ENCODE results near the gene CD47.

The CD47 gene

DNA sequence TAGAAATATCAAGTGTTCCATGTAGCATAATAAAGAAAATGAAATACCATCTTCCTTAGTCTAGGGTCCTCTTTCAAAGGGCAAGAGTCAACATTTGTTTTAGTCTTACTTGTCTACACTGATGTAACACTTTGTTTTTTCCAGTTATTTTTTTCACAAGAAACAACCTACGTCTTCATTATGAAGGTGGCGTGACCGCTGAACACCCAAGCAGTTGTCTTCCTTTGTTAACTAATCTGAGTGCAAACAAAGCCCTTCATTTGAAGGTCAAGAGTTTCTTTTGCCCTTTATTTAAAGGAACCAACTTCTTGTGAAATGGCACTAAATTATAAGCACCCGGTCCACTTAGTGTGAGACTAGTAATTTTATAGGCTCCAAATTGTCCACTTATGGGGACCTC is 73.2 kb downstream of the CD47 start:
- TF ChIP-seq POLR2AphosphoS5 (IDR thresholded peaks at IDR 0.05; ENCODE audit: low read depth, low read length) = no peak
- no peak for TF ChIP-seq SIN3A (IDR thresholded peaks at IDR 0.05; ENCODE audit: borderline replicate concordance, insufficient read depth, low read length)
- TF ChIP-seq TAF1 (IDR thresholded peaks at IDR 0.05; ENCODE audit: borderline replicate concordance, insufficient read depth, low read length) = no peak
- TF ChIP-seq FOXP2 (optimal IDR thresholded peaks at IDR 0.05; ENCODE audit: borderline replicate concordance, extremely low read depth, extremely low read length, insufficient read depth) = no peak
- TF ChIP-seq, protein P1, sequence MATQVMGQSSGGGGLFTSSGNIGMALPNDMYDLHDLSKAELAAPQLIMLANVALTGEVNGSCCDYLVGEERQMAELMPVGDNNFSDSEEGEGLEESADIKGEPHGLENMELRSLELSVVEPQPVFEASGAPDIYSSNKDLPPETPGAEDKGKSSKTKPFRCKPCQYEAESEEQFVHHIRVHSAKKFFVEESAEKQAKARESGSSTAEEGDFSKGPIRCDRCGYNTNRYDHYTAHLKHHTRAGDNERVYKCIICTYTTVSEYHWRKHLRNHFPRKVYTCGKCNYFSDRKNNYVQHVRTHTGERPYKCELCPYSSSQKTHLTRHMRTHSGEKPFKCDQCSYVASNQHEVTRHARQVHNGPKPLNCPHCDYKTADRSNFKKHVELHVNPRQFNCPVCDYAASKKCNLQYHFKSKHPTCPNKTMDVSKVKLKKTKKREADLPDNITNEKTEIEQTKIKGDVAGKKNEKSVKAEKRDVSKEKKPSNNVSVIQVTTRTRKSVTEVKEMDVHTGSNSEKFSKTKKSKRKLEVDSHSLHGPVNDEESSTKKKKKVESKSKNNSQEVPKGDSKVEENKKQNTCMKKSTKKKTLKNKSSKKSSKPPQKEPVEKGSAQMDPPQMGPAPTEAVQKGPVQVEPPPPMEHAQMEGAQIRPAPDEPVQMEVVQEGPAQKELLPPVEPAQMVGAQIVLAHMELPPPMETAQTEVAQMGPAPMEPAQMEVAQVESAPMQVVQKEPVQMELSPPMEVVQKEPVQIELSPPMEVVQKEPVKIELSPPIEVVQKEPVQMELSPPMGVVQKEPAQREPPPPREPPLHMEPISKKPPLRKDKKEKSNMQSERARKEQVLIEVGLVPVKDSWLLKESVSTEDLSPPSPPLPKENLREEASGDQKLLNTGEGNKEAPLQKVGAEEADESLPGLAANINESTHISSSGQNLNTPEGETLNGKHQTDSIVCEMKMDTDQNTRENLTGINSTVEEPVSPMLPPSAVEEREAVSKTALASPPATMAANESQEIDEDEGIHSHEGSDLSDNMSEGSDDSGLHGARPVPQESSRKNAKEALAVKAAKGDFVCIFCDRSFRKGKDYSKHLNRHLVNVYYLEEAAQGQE (IDR thresholded peaks at IDR 0.05; ENCODE audit: insufficient read depth in 1 of 2, low read depth in 2 of 2, low read length in 2 of 2) = no peak

DNA sequence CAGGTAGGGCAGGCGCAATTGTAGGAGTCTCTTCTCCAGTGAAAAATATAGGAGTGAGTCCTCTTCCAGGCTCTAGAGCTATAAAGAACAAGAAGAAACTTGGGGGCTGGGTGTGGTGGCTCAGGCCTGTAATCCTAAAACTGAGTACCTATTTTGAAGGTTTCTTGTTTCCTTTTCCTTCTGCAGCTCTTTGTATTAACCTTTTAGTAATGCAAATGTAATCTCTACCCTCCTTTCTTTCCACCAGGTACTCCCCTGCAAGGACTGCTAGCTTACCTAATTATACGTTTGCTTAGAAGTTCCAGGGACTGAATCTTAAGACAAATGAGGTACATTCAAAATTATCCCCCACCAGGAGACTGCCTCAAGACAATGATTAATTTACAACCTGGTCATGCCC is 75.9 kb downstream of the CD47 start:
- TF ChIP-seq, protein P1 (IDR thresholded peaks at IDR 0.05; ENCODE audit: insufficient read depth in 1 of 2, low read depth in 2 of 2, low read length in 2 of 2) = no peak
- TF ChIP-seq TAF1 (IDR thresholded peaks at IDR 0.05; ENCODE audit: borderline replicate concordance, insufficient read depth, low read length) (no peak), POLR2AphosphoS5 (IDR thresholded peaks at IDR 0.05; ENCODE audit: low read depth, low read length) (no peak), SIN3A (IDR thresholded peaks at IDR 0.05; ENCODE audit: borderline replicate concordance, insufficient read depth, low read length) (no peak), FOXP2 (optimal IDR thresholded peaks at IDR 0.05; ENCODE audit: borderline replicate concordance, extremely low read depth, extremely low read length, insufficient read depth) (no peak)

DNA sequence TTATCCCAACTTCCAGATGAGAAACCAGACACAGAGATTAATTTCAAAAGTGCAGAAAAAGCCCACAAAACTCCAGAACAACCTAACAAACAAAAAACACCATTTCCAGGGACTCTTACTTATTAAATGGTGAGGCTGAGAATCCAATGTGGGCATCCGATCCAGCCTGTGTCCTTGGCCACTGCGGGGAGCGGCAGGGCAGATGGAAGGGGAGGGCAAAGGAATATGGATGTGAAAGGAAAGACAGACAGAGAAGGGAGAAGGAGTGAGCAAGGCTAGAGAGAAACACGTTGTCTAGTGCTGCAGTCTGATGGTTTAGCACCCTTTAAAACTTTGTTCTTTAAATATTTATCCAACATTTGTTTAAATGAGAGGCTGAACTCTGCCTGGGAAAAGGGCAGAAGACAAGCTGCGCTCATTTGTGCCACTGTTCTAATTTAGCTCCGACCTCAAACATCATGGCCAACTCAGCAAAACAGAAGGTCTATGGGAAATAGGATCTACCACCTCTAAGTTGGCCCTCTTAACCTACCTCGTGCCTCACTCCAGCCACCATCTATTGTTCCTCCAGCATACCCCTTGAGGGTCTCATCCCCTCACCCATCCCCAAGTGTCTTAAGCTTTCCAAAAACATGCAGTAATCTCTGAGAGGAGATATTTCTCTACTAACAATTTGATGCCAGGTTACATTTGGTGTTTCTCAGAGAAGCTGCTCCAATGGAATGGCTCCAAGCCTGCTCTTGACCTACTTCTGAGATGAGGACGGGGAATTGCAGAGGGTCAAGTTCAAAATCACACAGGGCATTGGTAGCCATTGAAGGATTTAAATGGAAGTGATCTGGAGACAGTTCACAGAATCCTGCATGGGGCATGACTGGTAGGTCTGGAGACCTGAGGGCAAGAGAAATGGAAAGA is 77.4 kb downstream of the CD47 start:
- TF ChIP-seq SIN3A (IDR thresholded peaks at IDR 0.05; ENCODE audit: borderline replicate concordance, insufficient read depth, low read length) (no peak), TAF1 (IDR thresholded peaks at IDR 0.05; ENCODE audit: borderline replicate concordance, insufficient read depth, low read length) (no peak), FOXP2 (optimal IDR thresholded peaks at IDR 0.05; ENCODE audit: borderline replicate concordance, extremely low read depth, extremely low read length, insufficient read depth) (no peak), POLR2AphosphoS5 (IDR thresholded peaks at IDR 0.05; ENCODE audit: low read depth, low read length) (no peak)
- TF ChIP-seq, protein P1 (IDR thresholded peaks at IDR 0.05; ENCODE audit: insufficient read depth in 1 of 2, low read depth in 2 of 2, low read length in 2 of 2) = no peak

DNA sequence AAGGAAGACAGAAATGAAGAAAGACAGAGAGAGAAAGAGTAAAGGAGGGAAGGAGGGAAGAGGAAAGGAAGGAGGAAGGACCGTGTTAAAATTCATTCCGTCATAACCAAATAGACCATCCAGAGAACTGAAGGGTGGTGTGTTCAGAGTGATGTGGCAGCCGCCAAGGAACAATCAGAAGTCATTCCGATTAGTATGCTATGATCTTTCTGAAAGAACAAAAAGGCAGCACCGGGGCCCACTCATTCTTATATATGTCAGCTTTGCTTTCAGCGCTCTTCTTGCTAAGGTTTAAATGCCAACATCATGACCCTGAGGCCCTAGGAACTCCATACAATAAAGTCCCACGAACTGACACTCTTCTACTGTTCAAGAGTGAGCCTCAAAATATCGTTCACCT is 78.5 kb downstream of the CD47 start:
- TF ChIP-seq SIN3A (IDR thresholded peaks at IDR 0.05; ENCODE audit: borderline replicate concordance, insufficient read depth, low read length) = no peak
- TF ChIP-seq, protein P1 (IDR thresholded peaks at IDR 0.05; ENCODE audit: insufficient read depth in 1 of 2, low read depth in 2 of 2, low read length in 2 of 2) = no peak
- TF ChIP-seq POLR2AphosphoS5 (IDR thresholded peaks at IDR 0.05; ENCODE audit: low read depth, low read length) = no peak
- TF ChIP-seq FOXP2 (optimal IDR thresholded peaks at IDR 0.05; ENCODE audit: borderline replicate concordance, extremely low read depth, extremely low read length, insufficient read depth) = no peak
- TF ChIP-seq TAF1 (IDR thresholded peaks at IDR 0.05; ENCODE audit: borderline replicate concordance, insufficient read depth, low read length) = no peak
